ENCODE measurements around the gene KIF14. TPM values are rescaled to one million over a fixed set of nuclear protein-coding genes. Genes with fewer than 3 reads are reported as not detected.
"Not testable (repeated sequence)": the region's sequence is repeated elsewhere in the genome, so short reads cannot be mapped to it uniquely, and the experiment has no call there.

KIF14 gene
- total RNA-seq, 1 donor from 2014 or later, result 3.1 TPM

DNA sequence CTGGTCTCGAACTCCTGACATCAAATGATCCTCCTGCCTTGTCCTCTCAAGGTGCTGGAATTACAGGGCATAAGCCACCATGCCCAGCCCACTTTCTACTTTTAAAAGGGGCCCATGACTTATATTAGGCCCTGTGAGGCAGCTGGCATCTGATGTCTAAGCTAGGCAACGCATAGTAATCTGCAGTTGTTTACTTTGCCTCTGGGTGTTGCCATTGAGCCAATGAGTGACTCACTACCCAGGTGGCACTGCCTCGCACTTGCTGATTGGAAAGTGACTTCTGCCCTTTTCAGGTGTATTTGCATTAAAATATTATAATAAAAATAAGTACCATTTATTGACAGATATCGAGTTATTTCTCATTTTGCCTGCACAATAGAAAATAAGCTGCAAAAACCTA is 84.9 kb downstream of the KIF14 start:
- DNase-seq, result peak; percentile 63

DNA sequence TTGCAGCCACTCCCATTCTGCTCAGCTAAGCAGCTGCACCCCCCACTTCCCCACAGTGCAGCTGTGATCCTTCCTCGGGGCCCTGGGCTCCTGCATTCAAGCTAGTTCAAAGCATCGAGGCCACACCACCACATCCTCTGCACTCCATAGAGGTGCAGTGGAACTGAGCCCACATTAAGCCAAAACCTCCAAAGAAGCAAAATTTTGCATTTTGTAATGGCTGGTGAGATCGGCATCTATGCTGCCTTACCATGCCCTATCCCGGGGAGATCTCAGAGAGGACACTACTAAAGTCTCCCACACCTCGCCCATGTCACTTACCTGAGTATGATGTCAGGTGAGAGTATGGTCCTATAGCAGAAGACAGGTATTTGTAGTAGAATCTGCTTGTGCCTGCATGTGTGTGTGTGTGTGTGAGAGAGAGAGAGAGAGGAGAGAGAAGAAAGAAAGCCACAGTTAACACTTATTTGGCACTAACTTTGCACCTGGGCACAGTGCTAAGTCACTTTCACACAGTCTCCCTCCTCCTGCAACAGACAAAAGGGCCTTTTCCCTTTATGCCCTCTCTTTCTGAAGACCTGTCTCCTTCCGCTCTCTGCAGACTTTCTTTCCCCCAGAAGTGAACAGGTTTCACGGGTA is 89.8 kb downstream of the KIF14 start:
- no peak for DNase-seq

DNA sequence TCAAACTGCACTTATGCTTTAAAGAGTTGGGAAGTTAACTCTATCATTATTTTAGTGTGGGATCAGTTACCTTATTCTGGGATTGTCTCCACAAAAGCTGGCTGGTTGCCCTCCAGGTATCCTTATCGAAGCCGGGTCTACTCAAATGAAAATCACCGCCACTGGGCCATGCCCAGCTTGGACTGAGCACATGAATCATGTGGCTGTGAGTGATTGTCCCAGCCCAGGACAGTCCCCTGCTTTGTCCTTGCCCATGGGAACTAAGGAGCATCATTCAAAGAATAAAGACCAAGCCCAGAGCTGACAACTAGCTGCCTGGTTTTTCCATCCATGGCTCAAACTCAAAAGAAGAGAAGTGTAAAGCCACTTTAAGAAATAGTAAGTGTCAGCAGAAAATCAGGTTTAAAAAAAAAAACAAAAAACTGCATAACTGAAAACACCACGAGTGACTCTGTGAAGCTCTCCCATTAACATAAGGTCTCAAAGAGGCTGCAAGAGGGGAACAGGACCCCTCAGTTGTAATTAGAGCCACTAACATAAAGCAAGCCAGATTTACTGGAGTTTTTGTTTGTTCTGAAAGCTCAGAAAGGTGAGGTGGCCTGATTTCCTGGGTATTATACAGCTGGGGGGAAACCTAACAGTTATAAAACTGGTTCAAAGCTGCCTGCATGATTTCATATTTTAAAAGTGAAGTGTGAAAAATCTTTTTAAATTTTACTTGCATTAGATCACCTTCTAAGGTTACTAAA is 91.5 kb downstream of the KIF14 start:
- DNase-seq, result no peak

DNA sequence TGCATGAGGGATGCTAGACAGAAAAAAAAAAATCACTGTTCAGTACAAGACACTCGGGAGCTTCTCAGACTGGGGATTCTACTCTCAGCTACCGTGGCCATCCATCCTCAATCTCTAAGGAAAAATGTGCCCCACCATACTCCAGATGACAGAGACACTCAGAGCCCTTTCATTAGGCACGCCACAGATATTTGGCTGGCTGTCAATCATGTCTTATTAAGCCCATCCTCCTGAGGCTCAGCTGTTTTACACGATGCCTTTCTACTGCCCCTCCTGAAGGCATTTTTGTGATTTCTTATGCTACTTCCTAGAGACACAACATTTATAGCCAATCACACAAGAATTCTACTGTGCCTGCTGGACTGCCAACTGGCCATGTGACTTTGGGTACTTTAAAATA is 92.9 kb downstream of the KIF14 start:
- no peak for DNase-seq

DNA sequence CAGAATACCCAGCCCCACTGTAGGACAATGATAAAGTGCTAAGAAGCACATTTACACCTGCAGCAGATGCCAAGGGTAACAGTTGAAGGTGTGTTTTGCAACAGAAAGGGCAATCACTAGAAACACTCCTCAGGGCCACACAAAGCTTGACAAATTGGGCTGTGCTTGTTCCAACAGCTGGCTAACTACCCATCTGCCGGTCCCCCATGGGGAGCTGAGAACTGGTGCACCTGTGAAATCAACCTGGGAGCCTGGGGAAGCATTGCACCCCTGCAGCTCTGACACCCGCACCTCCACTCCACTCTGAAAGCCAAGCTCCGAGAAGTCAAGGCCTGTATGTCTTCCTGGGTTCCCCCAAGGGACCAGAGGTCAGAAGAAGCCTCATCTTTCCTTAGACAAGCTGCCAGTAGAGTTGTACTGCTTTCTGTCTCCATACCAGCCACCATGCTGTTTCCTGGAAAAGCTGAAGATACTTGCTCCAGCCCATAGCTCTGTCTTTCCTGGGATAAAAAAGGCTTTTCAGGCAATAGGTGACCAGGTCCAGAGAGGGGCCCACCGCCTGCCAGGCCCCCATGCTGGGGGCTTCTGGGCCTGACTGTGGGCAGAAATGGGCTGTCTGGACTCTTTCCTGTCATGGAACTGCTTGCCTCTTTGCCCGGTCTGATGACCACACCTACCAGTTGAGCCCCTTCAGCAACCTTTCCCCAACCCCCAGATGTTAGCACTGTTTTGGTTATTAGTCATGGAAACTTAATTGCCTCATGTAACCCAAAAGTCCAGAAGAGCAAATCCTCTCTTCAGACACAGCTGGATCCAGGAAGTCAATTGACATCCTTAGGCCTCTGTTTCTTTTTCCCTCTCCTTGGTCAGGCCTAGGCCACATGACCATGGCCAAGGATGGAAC is 93.6 kb downstream of the KIF14 start:
- no peak for DNase-seq

DNA sequence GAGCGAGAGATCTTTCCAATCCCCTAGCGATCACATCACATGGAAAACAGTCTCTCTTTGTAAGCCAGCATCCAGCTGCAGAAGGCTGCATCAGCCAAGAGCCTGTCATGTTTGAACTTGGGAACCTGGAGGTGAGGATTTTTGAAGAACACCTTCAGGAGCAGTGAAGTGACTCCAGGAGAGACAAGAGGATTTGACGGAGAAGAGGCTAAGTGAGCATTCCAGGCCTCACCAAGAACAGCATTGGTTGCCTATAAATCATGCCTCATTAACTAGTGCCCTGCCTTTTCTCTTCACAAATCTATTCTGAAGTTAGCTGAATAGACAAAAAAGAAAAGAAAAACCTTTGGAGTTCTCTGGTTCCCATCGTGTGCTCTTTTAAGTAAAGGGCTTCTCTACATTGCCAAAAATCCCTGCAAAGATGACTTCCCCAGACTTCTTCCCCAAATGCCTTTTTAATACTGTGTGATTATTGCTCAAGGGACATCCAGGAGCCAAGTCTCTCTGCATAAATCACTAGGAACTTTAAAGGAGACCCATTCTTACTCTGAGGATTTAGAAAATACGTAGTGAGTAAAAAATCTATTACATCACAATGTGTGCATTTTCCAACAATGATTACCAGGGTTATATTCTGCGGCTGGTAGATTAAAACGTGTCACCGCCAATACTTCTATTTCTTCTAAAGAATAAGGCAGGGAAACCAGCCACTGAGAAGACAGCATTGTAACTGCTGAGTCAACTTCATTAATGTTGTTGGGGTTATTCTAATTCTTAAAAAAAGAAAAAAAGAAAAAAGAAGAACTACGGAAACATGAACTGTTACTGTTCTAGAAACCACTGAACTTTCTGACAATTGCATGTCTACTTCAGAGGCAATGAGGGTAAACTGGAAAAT is 95.2 kb downstream of the KIF14 start:
- no peak for DNase-seq

DNA sequence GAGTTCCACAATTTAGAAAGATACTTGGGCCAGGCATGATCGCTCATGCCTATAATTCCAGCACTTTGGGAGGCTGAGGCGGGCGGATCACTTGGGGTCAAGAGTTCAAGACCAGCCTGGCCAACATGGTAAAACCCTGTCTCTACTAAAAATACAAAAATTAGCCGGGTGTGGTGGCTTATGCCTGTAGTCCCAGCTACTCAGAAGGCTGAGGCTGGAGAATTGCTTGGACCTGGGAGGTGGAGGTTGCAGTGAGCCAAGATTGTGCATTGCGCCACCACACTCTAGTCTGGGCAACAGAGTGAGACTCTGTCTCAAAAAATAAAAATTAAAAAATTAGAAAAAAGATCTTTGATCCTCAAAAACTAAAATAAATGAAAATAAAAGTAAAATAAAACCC is 96.0 kb downstream of the KIF14 start:
- DNase-seq, result not testable (repeated sequence)

DNA sequence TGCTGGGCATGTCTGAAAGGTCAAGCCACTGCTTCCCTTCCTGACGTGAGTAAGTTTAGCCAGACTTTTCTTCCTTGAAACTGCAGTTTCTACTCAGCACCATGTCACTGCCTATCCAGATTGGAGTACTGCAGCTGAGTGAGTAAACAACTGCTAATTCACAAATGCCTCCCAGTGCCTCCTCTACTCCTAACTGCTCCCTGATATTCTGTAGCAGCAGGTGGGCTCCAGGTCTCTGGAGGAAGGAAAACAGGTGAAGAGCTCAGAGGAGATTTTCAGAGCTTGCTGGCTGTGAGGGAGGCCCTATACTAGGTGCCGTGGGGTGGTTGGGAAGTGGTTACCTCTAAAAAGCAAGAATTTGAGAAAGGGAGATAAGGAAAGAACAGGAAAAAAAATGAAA is 96.5 kb downstream of the KIF14 start:
- DNase-seq, result no peak

DNA sequence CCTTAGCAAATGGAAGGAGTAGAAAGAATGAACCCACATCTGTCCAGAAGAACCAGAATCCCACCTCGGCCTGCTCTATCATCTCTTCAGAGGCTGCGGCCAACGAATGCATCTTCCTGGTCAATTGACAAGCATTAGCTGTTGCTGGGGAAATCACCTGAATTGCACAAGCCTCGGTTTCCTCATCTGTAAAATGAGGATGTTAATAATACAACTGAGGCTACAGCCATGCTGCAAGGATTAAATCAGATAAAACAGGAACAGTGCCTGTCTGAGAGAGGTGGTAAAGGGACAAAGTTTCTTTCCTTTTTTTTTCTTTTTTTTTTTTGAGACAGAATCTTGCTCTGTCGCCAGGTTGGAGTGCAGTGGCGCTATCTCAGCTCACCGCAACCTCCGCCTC is 99.8 kb downstream of the KIF14 start:
- DNase-seq, result no peak

DNA sequence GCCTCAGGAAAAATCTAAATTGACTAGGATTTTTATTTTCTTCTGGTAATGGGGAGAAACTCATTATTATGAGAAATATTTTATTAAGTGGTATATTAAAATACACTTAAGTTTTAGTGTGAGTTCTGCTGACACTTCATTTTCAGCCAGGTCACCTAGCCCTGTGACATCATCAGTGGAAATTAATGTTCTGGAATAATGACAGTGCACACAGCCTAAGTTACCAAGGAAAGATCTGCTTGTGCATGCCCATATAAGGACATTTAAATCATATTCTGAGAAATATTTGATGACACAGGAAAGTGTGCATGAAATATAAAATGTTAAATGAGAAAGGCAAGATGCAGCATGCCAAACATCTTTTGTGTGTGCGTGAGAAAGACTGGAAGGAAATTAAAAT is 102.0 kb downstream of the KIF14 start:
- DNase-seq, result no peak

DNA sequence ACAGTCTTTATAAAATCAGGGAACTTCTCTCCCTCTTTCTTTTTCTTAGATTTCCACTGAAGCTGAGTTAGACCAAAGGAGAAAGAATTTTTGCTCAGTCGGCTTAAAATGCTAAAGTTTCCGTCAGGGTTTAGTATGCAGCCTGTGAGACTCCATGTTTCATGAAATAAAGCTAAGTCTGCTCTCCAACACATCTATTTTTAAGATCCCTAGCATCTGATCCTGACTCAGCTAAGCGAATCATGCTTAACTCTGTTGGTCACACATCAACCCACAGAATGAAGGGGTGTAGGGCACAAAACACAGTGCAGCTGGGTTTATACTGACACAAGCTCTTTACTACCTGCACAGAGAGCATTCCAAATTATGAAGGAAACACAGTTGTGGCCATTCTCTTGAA is 108.4 kb downstream of the KIF14 start:
- peak; percentile 29 for DNase-seq

DNA sequence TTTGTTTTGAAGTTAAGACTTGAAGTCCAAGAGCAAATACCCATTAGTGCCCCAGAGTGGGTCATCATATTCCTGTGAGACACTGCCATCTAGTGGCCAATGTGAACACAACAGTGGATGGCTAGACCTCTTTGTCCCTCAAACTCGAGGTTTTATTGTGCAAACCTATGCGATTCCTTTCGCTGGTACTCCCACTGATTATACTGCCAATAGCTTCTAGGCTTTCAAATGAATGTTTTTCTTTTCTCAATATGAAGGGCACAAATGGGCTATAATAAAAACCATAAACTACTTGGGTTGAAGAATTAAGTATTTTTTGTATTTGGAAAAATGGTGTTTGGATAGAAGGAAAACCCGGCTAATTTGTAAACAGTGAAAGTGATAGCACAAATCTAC is 110.3 kb downstream of the KIF14 start:
- DNase-seq, result peak; percentile 89

DNA sequence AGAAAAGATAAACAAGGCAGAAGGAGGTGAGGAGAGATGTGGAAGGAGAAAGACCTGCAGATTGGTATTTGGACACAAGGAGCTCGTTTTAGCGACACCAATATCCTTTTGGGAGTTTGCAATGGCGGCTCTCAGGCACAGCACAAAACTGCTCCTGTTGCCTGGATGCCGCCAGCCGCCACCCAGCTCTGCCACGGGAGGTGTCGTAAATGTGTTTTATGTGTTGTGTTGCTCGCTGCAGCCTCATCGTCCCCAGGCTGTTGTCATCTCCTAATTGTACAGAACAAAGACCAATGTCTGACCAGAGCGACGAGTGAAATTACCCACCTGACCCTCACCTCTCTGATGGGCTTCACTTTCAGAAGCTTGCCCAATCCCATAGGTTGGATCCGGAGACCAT is 114.1 kb downstream of the KIF14 start:
- DNase-seq, result no peak

DNA sequence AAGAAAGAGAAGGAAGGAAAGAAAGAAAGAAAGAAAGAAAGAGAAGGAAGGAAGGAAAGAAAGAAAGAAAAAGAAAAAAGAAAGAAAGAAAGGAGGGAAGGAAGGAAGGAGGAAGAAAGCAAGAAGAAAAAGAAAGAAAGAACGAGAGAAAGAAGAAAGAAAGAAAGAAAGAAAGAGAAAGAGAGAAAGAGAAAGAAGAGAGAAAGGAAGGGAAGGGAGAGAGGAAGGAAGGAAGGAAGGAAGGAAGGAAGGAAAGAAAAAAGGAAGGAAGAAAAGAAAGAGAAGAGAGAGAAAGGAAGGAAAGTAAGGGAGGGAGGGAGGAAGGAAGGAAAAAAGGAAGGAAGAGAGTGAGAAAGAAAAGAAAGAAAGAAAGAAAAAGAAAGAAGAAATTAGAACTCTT is 115.3 kb downstream of the KIF14 start:
- DNase-seq, result no peak

Other genes with a start within 250 kb of the KIF14 start
- 23.5 TPM in 2 replicates for gene ZNF281, start 210.7 kb downstream of the KIF14 start, total RNA-seq
- 12.8 and 17.2 TPM in 2 replicates for gene DDX59, start 49.2 kb upstream of the KIF14 start, total RNA-seq
- 37.3 and 53.8 TPM in 2 replicates for gene CAMSAP2, start 118.1 kb upstream of the KIF14 start, total RNA-seq